ENCODE measurements around the gene DOCK11.

DOCK11 gene

GRCh38 chrX:118528071-118528737 lies 32.6 kb downstream of the DOCK11 start:
- peak; percentile 11 to 18 for DNase-seq (ENCODE audit: extremely low read depth in 1 of 2, low read depth in 1 of 2)

GRCh38 chrX:118530219-118530911 lies 34.8 kb downstream of the DOCK11 start:
- DNase-seq (ENCODE audit: extremely low read depth in 1 of 2, low read depth in 1 of 2): no peak

GRCh38 chrX:118534716-118535493 lies 39.3 kb downstream of the DOCK11 start:
- no peak for DNase-seq (ENCODE audit: extremely low read depth in 1 of 2, low read depth in 1 of 2)

- DNase-seq (ENCODE audit: extremely low read depth in 1 of 2, low read depth in 1 of 2): no peak
These were observed 40.6 kb downstream of the DOCK11 start for GRCh38 chrX:118536204-118536603.

- no peak for DNase-seq (ENCODE audit: extremely low read depth in 1 of 2, low read depth in 1 of 2)
These were observed 41.3 kb downstream of the DOCK11 start for GRCh38 chrX:118536687-118537461.

- DNase-seq (ENCODE audit: extremely low read depth in 1 of 2, low read depth in 1 of 2): no peak
These were observed 42.8 kb downstream of the DOCK11 start for GRCh38 chrX:118538386-118538785.

GRCh38 chrX:118540342-118540741 lies 44.7 kb downstream of the DOCK11 start:
- DNase-seq (ENCODE audit: extremely low read depth in 1 of 2, low read depth in 1 of 2): no peak

- no peak for DNase-seq (ENCODE audit: extremely low read depth in 1 of 2, low read depth in 1 of 2)
These were observed 45.9 kb downstream of the DOCK11 start for GRCh38 chrX:118541482-118541881.

- no peak for DNase-seq (ENCODE audit: extremely low read depth in 1 of 2, low read depth in 1 of 2)
These were observed 49.9 kb downstream of the DOCK11 start for GRCh38 chrX:118545510-118545909.

GRCh38 chrX:118548841-118549240 lies 53.2 kb downstream of the DOCK11 start:
- no peak for DNase-seq (ENCODE audit: extremely low read depth in 1 of 2, low read depth in 1 of 2)

GRCh38 chrX:118550792-118551191 lies 55.2 kb downstream of the DOCK11 start:
- no peak for DNase-seq (ENCODE audit: extremely low read depth in 1 of 2, low read depth in 1 of 2)

- no peak for DNase-seq (ENCODE audit: extremely low read depth in 1 of 2, low read depth in 1 of 2)
These were observed 55.8 kb downstream of the DOCK11 start for GRCh38 chrX:118551426-118551825.

GRCh38 chrX:118552121-118552900 lies 56.7 kb downstream of the DOCK11 start:
- no peak for DNase-seq (ENCODE audit: extremely low read depth in 1 of 2, low read depth in 1 of 2)

- DNase-seq (ENCODE audit: extremely low read depth in 1 of 2, low read depth in 1 of 2): no peak
These were observed 57.6 kb downstream of the DOCK11 start for GRCh38 chrX:118553042-118553710.

GRCh38 chrX:118554511-118554910 lies 58.9 kb downstream of the DOCK11 start:
- no peak for DNase-seq (ENCODE audit: extremely low read depth in 1 of 2, low read depth in 1 of 2)

- DNase-seq (ENCODE audit: extremely low read depth in 1 of 2, low read depth in 1 of 2): no peak
These were observed 63.3 kb downstream of the DOCK11 start for GRCh38 chrX:118558926-118559325.

GRCh38 chrX:118560489-118560888 lies 64.9 kb downstream of the DOCK11 start:
- DNase-seq (ENCODE audit: extremely low read depth in 1 of 2, low read depth in 1 of 2): no peak

GRCh38 chrX:118562582-118563164 lies 67.1 kb downstream of the DOCK11 start:
- DNase-seq (ENCODE audit: extremely low read depth in 1 of 2, low read depth in 1 of 2): no peak

- DNase-seq (ENCODE audit: extremely low read depth in 1 of 2, low read depth in 1 of 2): no peak
These were observed 68.9 kb downstream of the DOCK11 start for GRCh38 chrX:118564498-118564897.
